ENCODE measurements around the gene TNNI3K.

TNNI3K gene

GRCh38 chr1:74584185-74584584 is 349.0 kb downstream of the TNNI3K start:
- no peak for DNase-seq

- no peak for DNase-seq
Observed at GRCh38 chr1:74586253-74586897, 351.2 kb downstream of the TNNI3K start.

GRCh38 chr1:74587888-74588287 is 352.7 kb downstream of the TNNI3K start:
- DNase-seq, result no peak

DNA sequence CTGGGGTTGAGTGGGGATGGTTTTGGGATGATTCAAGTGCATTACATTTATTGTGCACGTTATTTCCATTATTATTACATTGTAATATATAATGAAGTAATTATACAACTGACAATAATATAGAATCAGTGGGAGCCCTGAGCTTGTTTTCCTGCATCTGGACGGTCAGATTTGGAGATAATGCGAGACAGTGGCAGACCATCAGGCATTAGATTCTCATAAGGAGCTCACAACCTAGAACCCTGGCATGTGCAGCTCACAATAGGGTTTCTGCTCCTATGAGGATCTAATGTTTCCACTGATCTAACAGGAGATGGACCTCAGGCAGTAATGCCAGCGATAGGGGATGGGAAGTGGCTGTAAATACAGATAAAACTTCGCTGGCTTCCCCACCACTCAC is 355.1 kb downstream of the TNNI3K start:
- no peak for DNase-seq

DNA sequence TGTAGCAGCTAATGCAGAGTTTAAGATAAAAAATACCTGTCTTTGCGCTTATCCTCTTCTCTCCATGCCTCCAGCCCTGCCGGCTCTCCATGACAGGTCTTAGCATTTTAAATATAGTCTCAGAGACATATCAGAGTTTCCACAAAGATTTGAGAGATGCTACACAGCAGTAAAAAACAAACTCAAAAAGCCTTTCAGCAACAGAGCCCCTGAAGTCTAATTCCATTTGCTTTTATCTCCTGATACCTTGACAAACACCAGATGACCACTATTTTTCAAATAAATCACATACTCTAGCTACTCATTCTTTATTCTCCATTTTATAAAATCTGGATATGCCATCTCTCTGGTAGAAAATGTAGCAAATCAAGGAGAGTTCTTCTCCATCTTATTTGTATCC is 356.8 kb downstream of the TNNI3K start:
- DNase-seq, result no peak

DNA sequence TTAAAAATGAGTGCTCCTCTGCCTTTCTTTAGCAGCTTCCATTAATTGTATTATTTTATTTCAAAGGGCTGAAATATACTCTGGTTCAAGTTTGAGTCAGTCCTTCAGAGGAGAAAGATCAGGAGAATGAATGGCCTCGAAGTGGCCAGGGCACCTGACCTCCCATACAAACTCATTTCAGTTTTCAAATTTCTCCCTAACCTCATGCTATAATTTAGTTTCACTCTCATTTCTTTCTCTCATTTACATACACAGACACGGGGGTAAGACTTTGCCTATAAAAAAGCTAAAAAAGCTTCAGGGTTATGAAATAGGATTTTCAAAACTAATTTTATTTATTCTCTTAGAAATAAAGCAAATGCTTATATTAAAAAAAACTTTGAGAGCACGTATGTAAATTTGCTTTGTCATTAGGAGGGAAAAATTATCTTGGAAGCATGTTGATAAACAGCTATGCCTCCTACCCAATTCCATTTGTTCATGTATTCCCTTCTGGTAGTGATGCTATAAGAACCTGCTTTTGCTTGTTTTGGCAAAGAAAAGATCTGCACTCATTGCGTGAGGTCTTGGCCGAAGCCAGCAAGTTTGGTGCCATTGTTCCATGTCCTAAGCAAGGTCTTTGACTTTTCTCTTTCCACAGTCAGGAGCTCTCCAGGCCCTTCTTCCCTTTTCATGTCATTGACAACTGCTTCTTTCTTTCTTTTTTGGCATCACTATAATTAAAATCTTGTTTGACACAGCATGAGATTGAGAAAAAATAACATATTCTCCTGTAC is 357.6 kb downstream of the TNNI3K start:
- no peak for DNase-seq
